IPS DF 6.9 (cell line): ENCODE data around the gene GJB4.

Experiments
- DNase-seq: peaks from one replicate; pipeline ENCODE4 v3.0.0-alpha.2; 2013; ENCODE audit warnings: low read depth, low spot score
- H3K27ac ChIP-seq: one replicate; pipeline ENCODE4 v1.5.1; 2013; ENCODE audit warnings: low read length, control low read depth
- H3K27me3 ChIP-seq: 2 replicates; pipeline ENCODE4 v1.6.1; 2013; ENCODE audit warnings: mild to moderate bottlenecking, low read length; ENCODE audit not compliant: control insufficient read depth, insufficient read depth
- H3K36me3 ChIP-seq: 2 replicates; pipeline ENCODE4 v1.6.1; 2013; ENCODE audit warnings: low read length; ENCODE audit not compliant: control insufficient read depth, insufficient read depth
- H3K4me1 ChIP-seq: 2 replicates; pipeline ENCODE4 v1.6.1; 2013; ENCODE audit warnings: low read length; ENCODE audit not compliant: control insufficient read depth, insufficient read depth
- H3K4me3 ChIP-seq: 2 replicates; pipeline ENCODE4 v1.5.1; 2013; ENCODE audit warnings: mild to moderate bottlenecking, low read length
- H3K9me3 ChIP-seq: 2 replicates; pipeline ENCODE4 v1.6.1; 2013; ENCODE audit warnings: low read length, inconsistent platforms; ENCODE audit not compliant: control insufficient read depth, insufficient read depth
- WGBS: extraction: QIAGEN DNeasy Blood & Tissue Kit; methylation state at CpG from one replicate; pipeline ENCODE4 v1.1.7; 2013; ENCODE audit warnings: mixed read lengths, missing lambda C conversion rate; ENCODE audit not compliant: insufficient read length, insufficient coverage; 5-methylcytosine and 5-hydroxymethylcytosine counted together

Gene GJB4

DNA sequence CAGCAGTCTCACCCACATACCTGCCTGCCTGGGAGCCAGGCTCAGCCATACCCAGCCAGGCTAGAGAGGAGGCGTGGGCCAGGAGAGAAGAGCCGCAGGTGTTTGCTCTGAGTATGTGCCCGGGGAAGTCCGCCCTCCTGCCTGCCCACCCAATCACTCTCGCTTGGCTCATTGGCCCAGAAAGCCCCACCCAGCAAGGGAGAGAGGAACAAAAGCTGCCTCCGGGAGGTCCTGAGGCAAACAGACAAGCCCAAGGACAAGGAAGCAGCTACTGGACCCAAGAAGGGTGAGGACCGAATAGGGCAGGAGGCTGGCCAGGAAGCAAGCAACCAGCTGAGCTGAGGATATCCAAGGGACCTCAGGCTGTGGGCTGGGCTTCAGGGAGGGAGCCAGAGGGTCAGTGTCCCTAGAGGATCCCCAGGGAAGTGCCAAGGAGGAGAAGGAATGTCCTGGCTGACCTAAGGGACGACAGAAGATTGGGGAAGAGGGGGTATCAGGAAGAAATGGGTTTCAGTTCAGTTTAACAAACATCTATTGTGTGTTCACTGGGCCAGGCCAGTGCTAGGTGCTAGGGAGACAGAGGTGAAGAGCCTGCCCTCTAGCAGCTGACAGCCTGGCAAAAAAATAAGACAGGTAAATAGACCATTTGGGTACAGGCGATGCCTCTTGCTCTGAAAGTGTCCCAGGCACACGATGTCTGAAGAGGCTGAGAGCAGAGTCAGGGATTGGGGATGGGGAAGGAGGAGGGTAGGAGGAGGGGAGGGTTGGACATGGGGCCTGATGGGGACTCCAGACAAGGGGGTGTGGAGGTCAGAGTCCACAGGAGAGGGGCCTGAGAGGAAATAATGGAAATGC is at the start of gene GJB4:
TSS of gene GJB4 (plus strand) at position 238 of the 855 bp plus-strand sequence. CDS start 1,515 bp downstream, outside the sequence.
- no peaks in the 10 kb centered on the region for H3K36me3 ChIP-seq
- no peaks in the 10 kb centered on the region for H3K9me3 ChIP-seq
- no peaks in the 10 kb centered on the region for H3K27me3 ChIP-seq
- H3K4me3 ChIP-seq: no peak within 1 kb of the TSS
- H3K4me1 ChIP-seq: peaks cover 6% of the 10 kb centered on the region; the same call in 1 of the 2 replicates
- no CpG with 5 or more reads among the region's 10 CpGs for WGBS
- DNase-seq: no peak
- H3K27ac ChIP-seq: no peak within 1 kb of the TSS

DNA sequence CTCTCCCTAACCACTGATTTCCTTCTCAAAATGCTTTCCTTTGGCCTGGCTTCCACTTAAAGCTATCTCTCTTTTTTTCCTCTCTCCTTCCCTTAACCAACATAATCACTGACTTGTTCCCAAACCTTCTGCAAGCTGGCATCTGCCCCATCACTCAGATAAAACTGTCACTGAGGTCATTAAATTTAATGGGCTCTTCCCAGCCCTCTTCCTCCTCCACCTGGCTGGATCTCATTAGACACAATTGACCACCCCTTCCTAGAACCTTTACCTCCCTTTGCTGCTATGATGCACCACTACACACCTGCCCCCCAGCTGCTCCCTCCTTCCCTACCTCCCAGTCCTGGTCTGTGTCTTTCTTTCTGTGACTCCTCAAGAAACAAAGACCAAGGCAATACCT is 48.7 kb upstream of the GJB4 start:
- H3K4me1 ChIP-seq: no peaks in the 10 kb centered on the region
- no peak overlapping the region for H3K27ac ChIP-seq
- DNase-seq: no peak
- H3K27me3 ChIP-seq: 0 out of 2 replicates have a peak, but pooled peaks cover 2% of the 10 kb centered on the region
- H3K4me3 ChIP-seq: no peak overlapping the region
- H3K36me3 ChIP-seq: no peaks in the 10 kb centered on the region
- no peaks in the 10 kb centered on the region for H3K9me3 ChIP-seq

- H3K4me1 ChIP-seq: no peaks in the 10 kb centered on the region
- H3K36me3 ChIP-seq: no peaks in the 10 kb centered on the region
- H3K27ac ChIP-seq: no peak overlapping the region
- no peak overlapping the region for H3K4me3 ChIP-seq
- DNase-seq: peak; percentile 5
- no CpG with 5 or more reads among the region's 4 CpGs for WGBS
- H3K27me3 ChIP-seq: no peaks in the 10 kb centered on the region
- H3K9me3 ChIP-seq: no peaks in the 10 kb centered on the region
Measured at GRCh38 chr1:34711485-34711884, 48.1 kb upstream of the GJB4 start.

- WGBS: no CpG with 5 or more reads among the region's 7 CpGs
- Histone ChIP-seq H3K4me1 (no peaks in the 10 kb centered on the region), H3K27me3 (no peaks in the 10 kb centered on the region)
Measured at GRCh38 chr1:34712007-34712688, 47.4 kb upstream of the GJB4 start.

GRCh38 chr1:34713443-34713842 is 46.1 kb upstream of the GJB4 start:
- Histone ChIP-seq H3K9me3 (no peaks in the 10 kb centered on the region), H3K4me3 (no peak overlapping the region), H3K4me1 (no peaks in the 10 kb centered on the region), H3K27me3 (no peaks in the 10 kb centered on the region), H3K27ac (no peak overlapping the region), H3K36me3 (no peaks in the 10 kb centered on the region)
- no peak for DNase-seq
- WGBS: no CpG with 5 or more reads among the region's 6 CpGs

More at GRCh38 chr1:34712007-34712688, 47.4 kb upstream of the GJB4 start:
- H3K27ac ChIP-seq: no peak overlapping the region
- no peak for DNase-seq
- H3K9me3 ChIP-seq: no peaks in the 10 kb centered on the region
- H3K4me3 ChIP-seq: no peak overlapping the region
- H3K36me3 ChIP-seq: no peaks in the 10 kb centered on the region

DNA sequence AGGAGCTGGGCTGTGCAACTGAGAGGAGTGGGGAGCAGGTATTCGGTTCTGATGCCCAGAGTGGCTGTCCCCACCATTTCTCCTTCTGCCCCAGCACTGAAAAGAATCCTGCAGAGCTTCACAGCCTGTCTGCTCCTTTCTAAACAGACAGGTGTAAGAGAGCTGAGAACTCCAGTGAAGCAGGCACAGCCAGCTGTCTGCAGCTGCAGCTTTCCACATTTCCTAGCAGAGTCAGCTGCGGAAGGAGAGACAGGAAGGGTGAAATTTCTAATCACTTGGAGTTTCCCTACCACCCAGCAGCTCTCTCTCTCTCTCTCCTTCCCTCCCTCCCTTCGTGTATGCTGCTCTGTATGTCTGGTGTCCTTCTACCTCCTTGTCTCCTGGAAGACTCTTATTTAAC is 45.2 kb upstream of the GJB4 start:
- Histone ChIP-seq H3K9me3 (no peaks in the 10 kb centered on the region), H3K4me3 (no peak overlapping the region), H3K36me3 (no peaks in the 10 kb centered on the region), H3K27me3 (no peaks in the 10 kb centered on the region), H3K4me1 (no peaks in the 10 kb centered on the region), H3K27ac (no peak overlapping the region)
- no peak for DNase-seq
- no CpG with 5 or more reads among the region's 3 CpGs for WGBS

GRCh38 chr1:34715139-34715538 is 44.4 kb upstream of the GJB4 start:
- WGBS: no CpG with 5 or more reads among the region's 3 CpGs

DNA sequence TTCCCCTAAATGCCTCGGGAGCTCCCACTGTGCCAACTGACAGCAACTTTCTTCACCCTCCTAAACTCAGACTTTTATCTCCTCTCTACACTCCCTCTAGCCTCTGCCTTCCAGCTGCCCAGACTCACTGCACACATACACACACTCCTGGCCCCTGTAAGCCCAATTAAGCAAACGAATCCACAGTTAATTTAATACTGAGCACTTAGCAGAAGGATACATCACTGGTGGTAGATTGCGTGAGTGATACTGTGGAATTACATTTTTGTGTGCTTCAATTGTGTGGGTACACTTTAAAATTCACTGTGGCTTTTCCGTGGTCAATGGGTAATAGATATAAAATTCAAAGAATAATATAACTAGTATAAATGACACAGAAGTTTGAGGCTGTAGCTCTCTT is 38.3 kb upstream of the GJB4 start:
- H3K36me3 ChIP-seq: no peaks in the 10 kb centered on the region
- no peak overlapping the region for H3K27ac ChIP-seq
- H3K4me3 ChIP-seq: no peak overlapping the region
- no peak for DNase-seq
- H3K9me3 ChIP-seq: no peaks in the 10 kb centered on the region
- H3K27me3 ChIP-seq: no peaks in the 10 kb centered on the region
- no CpG with 5 or more reads among the region's 4 CpGs for WGBS
- H3K4me1 ChIP-seq: no peaks in the 10 kb centered on the region

More at GRCh38 chr1:34715139-34715538, 44.4 kb upstream of the GJB4 start:
- no peaks in the 10 kb centered on the region for H3K9me3 ChIP-seq
- no peak overlapping the region for H3K4me3 ChIP-seq
- no peaks in the 10 kb centered on the region for H3K4me1 ChIP-seq
- no peak overlapping the region for H3K27ac ChIP-seq
- H3K36me3 ChIP-seq: no peaks in the 10 kb centered on the region
- no peak for DNase-seq
- no peaks in the 10 kb centered on the region for H3K27me3 ChIP-seq

DNA sequence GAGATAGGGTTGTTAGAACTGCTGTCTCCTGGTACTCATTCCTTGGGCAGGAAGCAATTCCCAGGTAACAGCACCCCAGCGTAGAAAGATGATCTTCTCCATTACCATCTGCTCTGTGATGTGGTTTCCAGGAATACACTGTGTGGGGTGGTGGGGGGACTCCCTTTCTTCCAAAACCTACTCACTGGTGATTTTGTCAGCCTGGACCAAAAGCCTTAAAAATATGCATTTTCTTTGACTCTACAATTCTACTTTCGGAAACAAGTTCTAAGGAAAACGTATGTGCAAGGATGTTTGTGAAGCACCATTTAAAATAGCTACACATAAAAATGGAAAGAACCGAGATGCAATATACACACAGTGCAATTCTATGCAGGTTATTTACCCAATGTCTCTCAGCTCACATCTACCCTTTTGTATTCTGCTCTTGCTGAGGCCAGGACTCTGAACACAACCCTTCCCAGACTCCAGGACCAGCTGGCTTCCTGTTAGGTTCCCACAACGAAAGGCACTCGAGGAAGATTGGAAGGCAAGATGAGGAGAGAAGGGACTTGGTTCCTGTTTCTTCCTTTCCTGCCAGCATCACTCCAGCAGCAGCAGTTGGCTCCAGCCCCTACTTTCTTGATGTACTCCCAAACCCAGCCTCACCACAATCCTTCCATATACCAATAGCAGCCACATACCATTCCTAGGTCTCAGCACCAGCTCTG is 37.7 kb upstream of the GJB4 start:
- no peak for DNase-seq
- whole genome bisulfite sequencing: no CpG with 5 or more reads among the region's 6 CpGs
- Histone ChIP-seq H3K27ac (no peak overlapping the region), H3K27me3 (no peaks in the 10 kb centered on the region), H3K36me3 (no peaks in the 10 kb centered on the region), H3K4me3 (no peak overlapping the region), H3K4me1 (no peaks in the 10 kb centered on the region), H3K9me3 (no peaks in the 10 kb centered on the region)

DNA sequence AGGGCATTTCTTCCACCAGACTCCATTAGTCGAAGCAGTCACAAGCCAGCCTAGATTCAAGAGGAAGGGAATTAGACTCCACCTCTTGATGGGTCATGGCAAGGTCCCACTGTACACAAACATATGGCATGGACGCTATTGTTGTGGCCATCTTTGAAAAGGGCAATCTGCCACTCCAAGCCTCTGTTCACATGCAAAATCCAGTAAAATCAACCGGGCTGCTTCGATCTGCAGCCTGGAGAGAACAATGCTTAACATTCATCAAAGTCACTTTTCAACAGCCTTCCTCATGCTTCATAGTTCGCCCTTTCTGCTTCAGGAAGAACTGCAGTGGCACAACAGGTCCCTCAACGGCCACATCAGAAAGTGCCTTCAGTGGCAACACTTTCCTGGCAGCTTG is 32.7 kb upstream of the GJB4 start:
- no peaks in the 10 kb centered on the region; the same call in 1 of the 2 replicates for H3K9me3 ChIP-seq
- H3K36me3 ChIP-seq: no peaks in the 10 kb centered on the region
- DNase-seq: no peak
- no peaks in the 10 kb centered on the region for H3K27me3 ChIP-seq
- no CpG with 5 or more reads among the region's 6 CpGs for WGBS
- no peak overlapping the region for H3K4me3 ChIP-seq
- H3K4me1 ChIP-seq: no peaks in the 10 kb centered on the region
- H3K27ac ChIP-seq: no peak overlapping the region
